A549 (cell line): Measurements from ENCODE around the gene ZNF692. TPM values are rescaled to one million over a fixed set of nuclear protein-coding genes. Genes with fewer than 3 reads are reported as not detected.
A peak's percentile ranks its signal among the peaks of the same experiment; 100 is the strongest.

Source experiments
- ATAC-seq, 2 experiments: fragments of 200-7000 bp in 1 of 2; fragments of >200 bp in 1 of 2; cut with Nextera tagmentation in 1 of 2; cut with Tn5 transposase in 1 of 2; 3 replicates each; pipeline versions ENCODE4 v1.8.0 to v1.9.1; 2018 to 2020; ENCODE audit warnings: mild to moderate bottlenecking in 1 of 2, moderate library complexity in 1 of 2
- CTCF ChIA-PET: fragments of 300-600 bp; sonication (Branson Sonifier 250); formaldehyde crosslinking; extraction: SDS; loops from one replicate; lab custom pipeline; 2021; ENCODE audit warnings: antibody characterized with exemption, inconsistent platforms; lab: Yijun Ruan, JAX
- POLR2A ChIA-PET: fragments of 350-600 bp; formaldehyde crosslinking; extraction: SDS; loops from one replicate; lab custom pipeline; 2021; ENCODE audit warnings: antibody characterized with exemption, inconsistent platforms; lab: Yijun Ruan, JAX
- DNase-seq, 2 experiments: peaks; one replicate each; pipeline versions ENCODE4 v3.0.0 to v3.0.0-alpha.2; 2011 to 2016; ENCODE audit warnings: low read depth in 1 of 2, low spot score in 1 of 2
- FAIRE-seq: peaks from 2 replicates; lab custom pipeline; 2011; peaks lifted over from hg19 to GRCh38; lab: Jason Lieb, UNC
- H3K27ac ChIP-seq, 2 experiments: fragments of >200 bp; sonication (Bioruptor Twin); formaldehyde crosslinking; 3 replicates each; pipeline ENCODE4 v1.5.1; 2016 to 2017
- H3K4me1 ChIP-seq: fragments of >200 bp; sonication (Bioruptor Twin); formaldehyde crosslinking; 3 replicates; pipeline ENCODE4 v1.6.1; 2016
- H3K4me2 ChIP-seq: fragments of >200 bp; sonication (Bioruptor Twin); formaldehyde crosslinking; 3 replicates; pipeline ENCODE4 v1.6.1; 2016
- H3K4me3 ChIP-seq: fragments of >200 bp; sonication (Bioruptor Twin); formaldehyde crosslinking; 3 replicates; pipeline ENCODE4 v1.5.1; 2016
- H3K9me3 ChIP-seq: fragments of >200 bp; sonication (Bioruptor Twin); formaldehyde crosslinking; 3 replicates; pipeline ENCODE4 v1.6.1; 2016
- BCL3 ChIP-seq: fragments of >200 bp; sonication (Bioruptor Twin); formaldehyde crosslinking; IDR thresholded peaks from 3 replicates; pipeline ENCODE4 v1.6.1; 2016
- CHD4 ChIP-seq: fragments of 200-600 bp; sonication (generic); IDR thresholded peaks from 2 replicates; pipeline ENCODE4 v1.6.1; 2016; ENCODE audit warnings: antibody characterized with exemption, mild to moderate bottlenecking, borderline replicate concordance
- E2F6 ChIP-seq: IDR thresholded peaks from 2 replicates; pipeline ENCODE4 v1.6.1; 2012; ENCODE audit warnings: low read depth, borderline replicate concordance
- EHF ChIP-seq: fragments of 250-450 bp; sonication (Bioruptor Pico); IDR thresholded peaks from 2 replicates; pipeline ENCODE4 v1.5.0; 2020; ENCODE audit warnings: mild to moderate bottlenecking
- HEYL ChIP-seq: fragments of 250-450 bp; sonication (Bioruptor Pico); IDR thresholded peaks from 2 replicates; pipeline ENCODE4 v1.8.0; 2021; ENCODE audit warnings: mild to moderate bottlenecking, moderate library complexity
- HOXA7 ChIP-seq: fragments of 250-450 bp; sonication (Bioruptor Pico); IDR thresholded peaks from 2 replicates; pipeline ENCODE4 v1.5.0; 2020; ENCODE audit warnings: mild to moderate bottlenecking, moderate library complexity
- HOXB5 ChIP-seq: fragments of 250-450 bp; sonication (Bioruptor Pico); IDR thresholded peaks from 2 replicates; pipeline ENCODE4 v1.5.0; 2020; ENCODE audit warnings: mild to moderate bottlenecking, moderate library complexity
- JUN ChIP-seq, 2 experiments: fragments of >200 bp; sonication (Bioruptor Twin); formaldehyde crosslinking; IDR thresholded peaks; 2 replicates in 1 of 2; 3 replicates in 1 of 2; pipeline ENCODE4 v1.6.1; 2016 to 2017
- JUNB ChIP-seq: fragments of >200 bp; sonication (Bioruptor Twin); formaldehyde crosslinking; IDR thresholded peaks from 2 replicates; pipeline ENCODE4 v1.6.1; 2016
- KDM1A ChIP-seq: fragments of 200-600 bp; sonication (generic); IDR thresholded peaks from 2 replicates; pipeline ENCODE4 v1.6.1; 2016; ENCODE audit warnings: low read depth, mild to moderate bottlenecking
- MAX ChIP-seq: IDR thresholded peaks from 2 replicates; pipeline ENCODE4 v1.6.1; 2012
- MAZ ChIP-seq: fragments of 150-350 bp; IDR thresholded peaks from 2 replicates; pipeline ENCODE4 v1.6.1; 2014; ENCODE audit warnings: antibody characterized with exemption, low read depth, low read length, borderline replicate concordance
- MYC ChIP-seq: IDR thresholded peaks from 2 replicates; pipeline ENCODE4 v1.6.1; 2012; ENCODE audit warnings: mild to moderate bottlenecking, inconsistent platforms, low read length, improper control_type of control experiment, borderline replicate concordance
- NPAS2 ChIP-seq: fragments of 250-450 bp; sonication (Bioruptor Pico); IDR thresholded peaks from 2 replicates; pipeline ENCODE4 v1.8.0; 2022; ENCODE audit warnings: mild to moderate bottlenecking, moderate library complexity, borderline replicate concordance
- PHF8 ChIP-seq: fragments of 200-600 bp; sonication (generic); IDR thresholded peaks from 2 replicates; pipeline ENCODE4 v1.6.1; 2016; ENCODE audit warnings: low read depth, mild to moderate bottlenecking, antibody characterized with exemption, moderate library complexity, borderline replicate concordance
- POLR2A ChIP-seq: IDR thresholded peaks from 2 replicates; pipeline ENCODE4 v1.6.1; 2012; ENCODE audit warnings: mild to moderate bottlenecking, low read length
- RAD21 ChIP-seq, 2 experiments: fragments of >200 bp in 1 of 2; sonication (Bioruptor Twin) in 1 of 2; formaldehyde crosslinking in 1 of 2; IDR thresholded peaks in 1 of 2; conservative IDR thresholded peaks in 1 of 2; 2 replicates in 1 of 2; 3 replicates in 1 of 2; pipeline ENCODE4 v1.6.1; 2012 to 2018; ENCODE audit warnings: inconsistent platforms in 1 of 2
- RFX5 ChIP-seq: fragments of 450-650 bp; IDR thresholded peaks from 2 replicates; pipeline ENCODE4 v1.7.1; 2014; ENCODE audit warnings: antibody characterized with exemption, mild to moderate bottlenecking, moderate library complexity
- RNF2 ChIP-seq: fragments of 200-600 bp; sonication (generic); IDR thresholded peaks from 2 replicates; pipeline ENCODE4 v1.6.1; 2016; ENCODE audit warnings: low read depth, mild to moderate bottlenecking, antibody characterized with exemption, moderate library complexity, borderline replicate concordance
- SREBF2 ChIP-seq: fragments of 450-650 bp; IDR thresholded peaks from 2 replicates; pipeline ENCODE4 v1.6.1; 2014; ENCODE audit warnings: mild to moderate bottlenecking, moderate library complexity
- TP53 ChIP-seq: fragments of 250-450 bp; sonication (Bioruptor Pico); IDR thresholded peaks from 2 replicates; pipeline ENCODE4 v1.5.0; 2021; ENCODE audit warnings: mild to moderate bottlenecking, moderate library complexity
- USF2 ChIP-seq: fragments of 450-650 bp; IDR thresholded peaks from 2 replicates; pipeline ENCODE4 v1.6.1; 2014; ENCODE audit warnings: antibody characterized with exemption
- ZFP36 ChIP-seq: fragments of 450-650 bp; IDR thresholded peaks from 2 replicates; pipeline ENCODE4 v1.6.1; 2014; ENCODE audit warnings: borderline replicate concordance; ENCODE audit not compliant: partially characterized antibody
- ZSCAN20 ChIP-seq: fragments of 250-450 bp; sonication (Bioruptor Pico); IDR thresholded peaks from 2 replicates; pipeline ENCODE4 v1.8.0; 2022; ENCODE audit warnings: mild to moderate bottlenecking, moderate library complexity
- WGBS: methylation state at CpG from one replicate; pipeline ENCODE4 v1.1.6; 2017; ENCODE audit errors: missing lambda C conversion rate; 5-methylcytosine and 5-hydroxymethylcytosine counted together
- polyA minus RNA-seq: library from RNA; depleted of rRNA, polyadenylated mRNA; stranded (reverse); fragments of >200 nt; gene quantifications from 2 replicates; pipeline ENCODE4 v1.2.3, GENCODE V29; 2011; rRNA and poly(A)+ RNA removed
- polyA plus RNA-seq, 4 experiments: library from polyadenylated mRNA; depleted of rRNA in 3 of 4; stranded (reverse); fragments of >200 nt; fragmentation: RNase III in 1 of 4; extraction: RNeasy Plus Mini Kit Qiagen cat#74134 plus additional on column Dnase treatment in 1 of 4; gene quantifications; 2 replicates in 3 of 4; 3 replicates in 1 of 4; pipeline ENCODE4 v1.2.3, GENCODE V29; 2011 to 2017

Gene ZNF692
- polyA plus RNA-seq (2011; rRNA removed) = 19.8 and 28.2 TPM in 2 replicates
- 50.9 and 51.9 TPM in 2 replicates for polyA plus RNA-seq (2012; cell fraction: cytosol; rRNA removed)
- polyA plus RNA-seq (2012; cell fraction: nucleus; rRNA removed) = 253 and 287 TPM in 2 replicates
- polyA plus RNA-seq (2017; fragmentation: RNase III; extraction: RNeasy Plus Mini Kit Qiagen cat#74134 plus additional on column Dnase treatment) = 44.0 to 47.5 TPM (median 46.8 TPM) in 3 replicates
- polyA minus RNA-seq = 11.4 and 13.9 TPM in 2 replicates

GRCh38 chr1:248858891-248859889, at the start of gene ZNF692:
ZNF692 (minus strand) TSS chr1:248859085; CDS start chr1:248858309, 776 bp downstream.
- DNase-seq = peak; percentile 94 to 99
- no peak for TF ChIP-seq KDM1A
- no peak for TF ChIP-seq NPAS2
- TF ChIP-seq MAZ = peak; percentile 44; the same call in 1 of the 2 replicates
- no peak for TF ChIP-seq ZFP36
- no peak for TF ChIP-seq ZSCAN20 (CRISPR knock-in tag)
- peak; percentile 88; the same call in 2 of the 3 replicates for TF ChIP-seq BCL3
- 0 out of 2 replicates have a peak, but pooled peaks have one; percentile 14 for TF ChIP-seq MYC
- peak; percentile 6; the same call in 1 of the 2 replicates for TF ChIP-seq PHF8
- TF ChIP-seq E2F6 = peak; percentile 75; the same call in 1 of the 2 replicates
- TF ChIP-seq RFX5 = peak; percentile 68; the same call in 1 of the 2 replicates
- TF ChIP-seq MAX = peak; percentile 89
- peak; percentile 91 for TF ChIP-seq POLR2A
- TF ChIP-seq HOXB5 = peak; percentile 55; the same call in 1 of the 2 replicates
- peak; percentile 64; the same call in 1 of the 2 replicates for TF ChIP-seq TP53 (CRISPR knock-in tag)
- TF ChIP-seq JUN (IDR thresholded peaks at IDR 0.05) = peak; percentile 85 to 93; a peak in 4 of 5 replicates
- H3K4me2 ChIP-seq = peak within 1 kb of the TSS; percentile 99
- ChIA-PET POLR2A (interaction anchor here (0.6 to 3.0 kb wide), 10 partner anchors 12 to 1976 kb away, joined by 3 to 53 read pairs (median 5); partner anchors contain the start of genes PGBD2, SH3BP5L and ZNF672), CTCF (interaction anchor here (0.9 to 3.4 kb wide), 16 partner anchors 8 to 67 kb away, joined by 3 to 46 read pairs (median 6); partner anchors contain the start of genes SH3BP5L and ZNF672)
- 21% methylated on average over 29 of the region's 62 CpGs for WGBS
- no peaks in the 10 kb centered on the region for H3K9me3 ChIP-seq
- peaks cover 23% of the 10 kb centered on the region for H3K4me1 ChIP-seq
- no peak for FAIRE-seq
- ATAC-seq = peak; percentile 81 to 90
- peak within 1 kb of the TSS; percentile 77 for H3K4me3 ChIP-seq
- H3K27ac ChIP-seq = peak within 1 kb of the TSS; percentile 96 to 99

GRCh38 chr1:248906753-248907661, 48.1 kb upstream of the ZNF692 start:
- H3K4me3 ChIP-seq = peak overlapping the region; percentile 62
- CTCF ChIA-PET = interaction anchor here (1.0 to 1.8 kb wide), 3 partner anchors 8 to 21 kb away, joined by 3 to 13 read pairs (median 11); no protein-coding TSS in a partner anchor
- H3K27ac ChIP-seq = peak overlapping the region; percentile 67 to 81
- H3K4me1 ChIP-seq = peaks cover 4% of the 10 kb centered on the region; the same call in 1 of the 3 replicates
- WGBS = 32% methylated on average over 18 of the region's 18 CpGs
- TF ChIP-seq MAZ (no peak), ZFP36 (no peak), ZSCAN20 (CRISPR knock-in tag) (no peak), RNF2 (no peak), KDM1A (no peak), HOXA7 (no peak), EHF (no peak), CHD4 (no peak), BCL3 (no peak), SREBF2 (no peak), RAD21 (conservative IDR thresholded peaks at IDR 0.05 in 1 of 2, IDR thresholded peaks at IDR 0.05 in 1 of 2) (no peak), JUNB (no peak), MYC (no peak), RFX5 (no peak), HEYL (CRISPR knock-in tag) (no peak), USF2 (no peak), E2F6 (no peak)
- POLR2A ChIA-PET = interaction anchor here (0.7 to 1.5 kb wide), 4 partner anchors 33 to 81 kb away, joined by 3 to 15 read pairs (median 5); partner anchors contain the start of genes SH3BP5L and ZNF672
- DNase-seq (no peak), FAIRE-seq (no peak), ATAC-seq (peak in 1 of 2 experiments; percentile 31; a peak in 4 of 6 replicates)
- peak overlapping the region; percentile 91 for H3K4me2 ChIP-seq
- no peaks in the 10 kb centered on the region for H3K9me3 ChIP-seq
